D341Med (cell line): Measurements from ENCODE around the gene PIK3R5.
"Not testable (repeated sequence)": the region's sequence is repeated elsewhere in the genome, so short reads cannot be mapped to it uniquely, and the experiment has no call there.

ENCODE experiments used
- DNase-seq: peaks from one replicate; pipeline ENCODE4 v3.0.0; 2012; ENCODE audit warnings: low spot score

The PIK3R5 gene

DNA sequence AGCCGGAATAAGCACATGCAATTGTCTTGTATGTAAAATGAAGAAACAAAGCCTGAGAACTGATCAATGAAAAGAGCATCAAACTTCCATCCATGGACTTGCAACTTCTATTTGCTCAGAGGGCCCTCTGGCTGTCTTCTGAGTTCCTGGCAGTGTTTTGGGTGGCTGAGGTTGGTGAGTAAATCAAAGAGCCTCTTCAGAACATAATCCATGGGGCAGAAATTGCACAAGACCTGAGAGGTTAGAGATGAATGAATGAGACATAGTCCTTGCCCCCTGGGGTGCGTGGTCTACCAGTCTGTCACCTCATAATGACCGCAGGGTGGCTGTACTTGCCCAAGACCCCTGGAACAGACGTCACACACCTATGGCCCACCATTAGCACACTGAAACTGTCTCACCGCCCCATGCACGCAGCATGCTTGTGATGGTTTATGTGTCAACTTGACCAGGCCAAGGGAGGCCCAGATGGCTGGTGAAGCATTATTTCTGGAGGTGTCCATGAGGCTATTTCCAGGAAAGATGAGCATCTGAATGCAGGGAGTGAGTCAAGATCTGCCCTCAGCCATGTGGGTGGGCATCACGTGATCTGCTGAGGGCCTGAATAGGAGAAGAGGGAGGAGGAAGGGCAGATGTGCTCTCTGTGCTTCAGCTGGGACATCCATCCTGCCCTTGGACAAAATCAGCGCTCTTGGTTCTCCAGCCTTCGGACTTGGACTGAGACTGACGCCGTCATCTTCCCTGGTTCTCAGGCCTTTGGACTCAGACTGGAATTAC, 106.3 kb downstream of the PIK3R5 start:
- no peak for DNase-seq

DNA sequence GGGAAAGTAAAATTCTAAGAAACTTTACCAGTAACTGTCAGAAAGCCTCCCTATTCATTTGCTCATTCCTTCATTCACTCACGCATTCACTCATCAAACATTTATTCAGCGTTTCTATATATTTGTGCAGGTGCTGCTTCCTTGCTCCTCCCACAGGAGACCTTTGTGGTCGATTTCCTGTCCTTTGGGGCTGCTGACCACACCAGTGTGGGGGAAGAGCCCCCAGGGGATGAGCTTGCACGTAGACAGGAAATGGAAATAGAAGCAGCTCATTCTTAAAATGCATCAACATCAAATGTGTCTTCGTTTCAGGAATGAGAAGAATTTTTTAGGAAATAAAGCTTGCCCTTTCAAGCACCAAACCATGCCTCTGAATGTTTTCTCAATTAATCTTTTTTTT, 107.6 kb downstream of the PIK3R5 start:
- no peak for DNase-seq

DNA sequence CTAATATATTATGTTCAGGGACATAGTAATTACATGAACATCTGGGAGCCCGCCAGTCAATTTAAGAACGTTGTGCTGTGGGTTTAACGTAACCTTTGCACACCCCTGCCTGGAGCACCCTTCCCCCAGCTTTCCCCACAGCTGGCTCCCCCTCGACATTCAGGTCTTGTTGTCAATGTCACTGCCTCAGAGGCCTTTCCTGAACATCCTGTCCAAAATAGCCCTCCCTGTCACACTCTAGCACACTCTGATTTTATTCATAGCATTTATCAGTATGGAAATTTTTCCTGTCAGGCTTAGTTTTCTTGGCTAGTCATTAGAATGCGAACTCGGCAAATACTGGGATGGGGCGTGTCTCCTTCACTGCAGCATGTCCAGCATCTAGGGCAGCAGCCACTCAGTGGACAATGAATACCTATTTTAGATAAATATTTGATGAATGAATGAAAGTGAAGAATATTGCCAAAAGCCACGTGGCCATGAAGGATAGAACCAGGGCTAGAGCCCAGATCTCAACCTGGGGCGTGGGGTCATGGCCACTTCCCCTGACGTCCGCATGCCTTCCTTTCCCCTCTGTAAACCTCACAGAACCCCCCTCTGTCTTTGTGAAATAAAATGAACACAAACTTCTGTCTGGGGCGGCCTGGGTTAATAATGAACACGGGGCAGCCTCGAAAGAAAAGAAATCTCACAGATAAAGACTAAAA, 108.5 kb downstream of the PIK3R5 start:
- DNase-seq = no peak

DNA sequence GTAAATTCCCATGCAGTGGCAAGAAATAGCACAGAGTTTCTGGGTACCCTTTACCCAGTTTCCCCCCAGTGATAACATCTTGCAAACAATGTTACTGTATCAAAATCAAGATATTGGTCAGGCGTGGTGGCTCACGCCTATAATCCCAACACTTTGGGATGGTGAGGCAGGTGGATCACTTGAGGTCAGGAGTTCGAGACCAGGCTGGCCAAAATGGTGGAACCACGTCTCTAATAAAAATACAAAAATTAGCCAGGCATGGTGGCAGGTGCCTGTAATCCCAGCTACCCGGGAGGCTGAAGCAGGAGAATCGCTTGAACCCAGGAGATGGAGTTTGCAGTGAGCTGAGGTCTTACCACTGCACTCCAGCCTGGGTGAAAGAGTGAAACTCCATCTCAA, 109.3 kb downstream of the PIK3R5 start:
- DNase-seq = not testable (repeated sequence)

DNA sequence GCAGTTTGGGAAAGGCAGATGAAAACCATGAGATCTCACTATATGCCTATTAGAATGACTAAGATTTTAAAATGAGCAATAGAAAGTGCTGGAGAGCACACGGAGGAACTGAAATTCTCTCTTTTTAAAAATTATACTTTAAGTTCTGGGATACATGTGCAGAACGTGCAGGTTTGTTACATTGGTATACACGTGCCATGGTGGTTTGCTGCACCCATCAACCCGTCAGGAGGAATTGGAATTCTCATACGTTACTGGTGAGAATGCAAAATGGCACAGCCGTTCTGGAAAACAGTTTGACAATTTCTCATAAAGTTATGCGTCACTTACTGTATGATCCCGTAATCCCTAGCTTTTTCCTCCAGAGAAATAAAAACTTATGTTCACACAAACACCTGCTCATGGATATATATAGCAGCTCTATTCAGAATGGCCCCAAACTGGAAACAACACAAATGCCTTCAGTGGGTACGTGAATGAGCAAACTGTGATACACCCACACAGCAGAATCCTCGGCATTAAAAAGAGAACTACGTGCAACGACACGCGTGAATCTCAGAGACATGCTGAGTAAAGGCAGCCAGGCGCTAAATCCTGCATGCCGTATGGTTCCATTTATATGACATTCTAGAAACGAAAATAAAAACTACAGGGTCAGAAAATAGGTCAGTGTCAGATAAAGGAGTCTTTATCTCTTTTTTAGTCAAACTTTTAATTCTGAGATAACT, 109.9 kb downstream of the PIK3R5 start:
- DNase-seq = no peak

DNA sequence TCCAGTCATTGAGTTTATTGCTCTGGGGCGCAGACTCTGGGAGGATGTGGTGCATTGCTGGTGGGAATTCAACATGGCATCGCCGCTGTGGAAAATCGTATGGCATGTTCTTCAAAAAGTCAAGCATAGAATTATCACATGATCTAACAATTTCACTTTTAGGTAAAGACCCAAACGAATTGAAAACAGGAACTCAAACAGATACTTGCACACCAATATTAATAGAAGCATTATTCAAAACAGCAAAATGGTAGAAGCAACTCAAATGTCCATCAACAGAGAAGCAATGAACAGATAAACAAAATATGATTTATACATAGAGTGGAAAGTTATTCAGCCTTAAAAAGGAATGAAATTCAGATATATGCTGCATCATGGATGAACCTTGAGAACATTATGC, 113.9 kb downstream of the PIK3R5 start:
- DNase-seq = no peak

DNA sequence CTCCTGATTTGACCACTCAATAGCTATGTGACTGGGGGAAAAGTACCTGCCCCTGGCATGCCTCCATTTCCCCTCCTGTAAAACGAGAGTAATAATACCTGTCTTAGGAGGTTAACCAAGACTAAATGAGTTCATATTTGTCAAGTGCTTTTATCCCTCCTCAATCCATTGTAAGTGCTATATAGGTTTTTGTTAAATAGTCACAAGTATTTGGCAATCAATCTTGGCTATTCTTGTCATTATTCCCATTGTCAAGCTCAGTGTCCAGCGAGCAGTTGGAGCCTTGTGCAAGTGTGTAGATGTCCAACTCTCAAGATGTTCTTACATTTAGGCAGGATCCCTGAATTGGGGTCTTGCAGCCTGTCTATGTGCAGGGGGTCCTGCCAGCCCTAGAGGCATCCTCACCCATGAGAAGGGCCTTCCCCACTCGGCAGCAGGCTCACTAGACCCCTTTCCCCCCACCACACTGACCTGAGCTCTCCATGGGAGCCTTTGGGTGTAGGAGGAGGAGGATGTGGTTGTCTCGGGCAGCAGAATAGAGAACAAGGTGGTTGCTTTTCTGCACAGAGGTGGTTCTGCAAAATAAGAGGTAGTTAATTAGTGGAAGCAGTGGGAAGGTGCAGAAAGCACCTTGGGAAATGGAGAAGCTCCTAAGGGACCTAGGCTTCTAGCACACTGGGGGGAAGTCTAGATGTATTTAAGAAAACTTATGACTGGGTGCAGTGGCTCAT, 116.0 kb downstream of the PIK3R5 start:
- no peak for DNase-seq

DNA sequence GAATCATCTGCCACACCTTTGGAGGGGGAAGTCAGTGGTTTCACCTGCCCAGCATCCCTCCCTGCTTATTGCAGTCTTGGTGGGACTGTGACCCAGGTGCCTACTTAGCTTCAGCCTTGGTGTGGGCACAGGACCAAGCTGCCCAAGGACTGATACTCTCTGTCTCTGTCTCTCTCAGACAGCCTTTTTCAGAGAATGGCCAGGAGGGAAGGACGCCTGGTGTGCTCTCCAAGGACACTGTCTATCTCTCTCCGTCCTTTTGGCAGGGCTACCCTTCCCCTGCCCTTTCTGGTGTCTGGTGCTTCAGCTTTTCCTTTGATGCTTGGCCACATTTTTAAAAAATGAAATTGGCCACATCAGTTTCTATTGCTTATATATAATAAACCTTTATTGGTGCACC, 117.6 kb downstream of the PIK3R5 start:
- DNase-seq = no peak

DNA sequence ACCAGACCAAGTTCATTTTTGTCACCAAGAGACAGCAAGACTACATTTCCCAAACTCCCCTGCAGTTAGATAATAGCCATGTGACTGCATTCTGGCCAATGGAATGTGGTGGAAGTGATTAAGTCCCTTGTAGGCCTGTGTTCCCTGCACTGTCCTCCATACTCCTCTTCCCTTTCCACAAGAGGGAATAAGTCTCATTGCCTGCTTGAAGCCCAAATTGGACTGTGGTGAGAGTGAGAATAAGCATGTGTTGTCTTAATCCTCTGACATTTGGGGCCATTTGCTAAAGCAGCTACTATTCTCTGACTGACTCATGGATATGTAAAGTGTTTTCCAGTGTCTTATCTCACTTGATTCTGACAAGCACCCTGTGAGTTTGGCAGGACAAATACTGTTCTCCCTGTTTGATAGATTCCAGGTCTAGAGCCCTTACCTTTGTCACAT, 118.7 kb downstream of the PIK3R5 start:
- no peak for DNase-seq

DNA sequence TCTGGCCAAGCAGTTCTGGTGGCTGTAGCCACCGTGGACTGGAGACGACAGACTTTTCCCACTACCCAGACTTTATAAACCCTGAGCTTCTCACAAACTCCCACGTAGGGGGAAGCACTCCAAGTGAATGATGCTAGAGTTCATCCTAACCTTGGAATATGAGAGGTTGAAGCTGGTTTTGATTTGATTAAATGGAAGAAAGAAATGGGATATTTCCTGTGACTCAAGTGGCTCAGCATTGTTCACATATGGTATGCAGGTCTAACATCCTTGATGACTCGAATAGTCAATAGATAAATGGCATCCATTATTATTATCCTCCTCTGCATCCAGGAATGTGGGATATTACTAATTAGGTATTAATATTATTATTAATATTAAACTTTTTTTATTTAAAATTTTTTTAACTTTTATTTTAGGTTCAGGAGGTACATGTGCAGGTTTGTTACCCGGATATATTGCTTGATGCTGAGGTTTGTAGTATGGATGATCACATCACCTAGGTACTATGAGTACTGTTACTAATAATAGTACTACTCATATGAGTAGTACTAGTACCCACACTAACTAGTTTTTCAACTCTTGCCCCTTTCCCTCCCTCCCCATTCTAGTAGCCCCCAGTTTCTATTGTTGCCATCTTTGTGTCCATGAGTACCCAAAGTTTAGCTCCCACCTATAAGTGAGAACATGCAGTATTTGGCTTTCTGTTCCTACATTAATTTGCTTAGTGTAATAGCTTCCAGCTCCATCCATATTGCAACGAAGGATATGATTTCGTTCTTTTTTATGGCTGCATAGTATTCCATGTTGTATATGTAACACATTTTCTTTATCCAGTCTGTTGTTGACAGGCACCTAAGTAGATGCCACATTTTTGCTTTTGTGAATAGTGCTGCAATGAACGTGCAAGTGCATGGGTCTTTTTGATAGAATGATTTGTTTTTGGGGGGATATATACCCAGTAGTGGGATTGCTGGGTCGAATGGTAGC, 121.0 kb downstream of the PIK3R5 start:
- no peak for DNase-seq

DNA sequence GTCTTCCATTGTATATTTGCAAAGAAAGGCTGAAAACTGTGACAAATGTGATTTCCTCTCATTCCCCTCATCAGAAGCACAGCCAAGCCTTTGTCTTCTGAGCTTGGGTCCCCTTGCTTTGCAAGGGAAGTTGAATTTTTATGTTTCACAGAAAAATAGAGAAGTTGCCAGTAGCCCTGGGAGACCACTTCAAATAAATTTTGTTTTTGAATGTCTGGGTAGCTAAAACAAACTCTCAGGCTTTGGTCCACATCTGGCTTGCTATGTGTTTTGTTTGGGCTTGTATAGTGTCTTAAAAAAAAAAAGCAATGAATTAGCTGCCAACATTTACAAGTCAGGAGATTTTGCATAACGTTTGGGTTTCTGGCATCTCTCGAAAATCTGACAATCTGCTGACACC, 122.2 kb downstream of the PIK3R5 start:
- DNase-seq = no peak

DNA sequence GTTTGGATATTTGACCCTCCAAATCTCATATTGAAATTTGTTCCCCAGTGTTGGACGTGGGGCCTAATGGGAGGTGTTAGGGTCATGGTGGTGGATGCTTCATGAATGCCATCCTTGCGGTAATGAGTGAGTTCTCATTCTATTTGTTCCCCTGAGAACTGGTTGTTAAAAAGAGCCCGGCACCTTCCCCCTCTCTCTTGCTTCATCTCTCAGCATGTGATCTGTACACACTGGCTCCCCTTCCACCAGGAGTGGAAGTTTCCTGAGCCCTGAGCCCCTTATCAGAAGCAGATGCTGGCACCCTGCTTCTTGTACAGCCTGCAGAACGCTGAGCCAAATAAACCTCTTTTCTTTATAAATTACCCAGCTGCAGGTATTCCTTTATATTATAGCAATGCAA, 123.7 kb downstream of the PIK3R5 start:
- DNase-seq = no peak

DNA sequence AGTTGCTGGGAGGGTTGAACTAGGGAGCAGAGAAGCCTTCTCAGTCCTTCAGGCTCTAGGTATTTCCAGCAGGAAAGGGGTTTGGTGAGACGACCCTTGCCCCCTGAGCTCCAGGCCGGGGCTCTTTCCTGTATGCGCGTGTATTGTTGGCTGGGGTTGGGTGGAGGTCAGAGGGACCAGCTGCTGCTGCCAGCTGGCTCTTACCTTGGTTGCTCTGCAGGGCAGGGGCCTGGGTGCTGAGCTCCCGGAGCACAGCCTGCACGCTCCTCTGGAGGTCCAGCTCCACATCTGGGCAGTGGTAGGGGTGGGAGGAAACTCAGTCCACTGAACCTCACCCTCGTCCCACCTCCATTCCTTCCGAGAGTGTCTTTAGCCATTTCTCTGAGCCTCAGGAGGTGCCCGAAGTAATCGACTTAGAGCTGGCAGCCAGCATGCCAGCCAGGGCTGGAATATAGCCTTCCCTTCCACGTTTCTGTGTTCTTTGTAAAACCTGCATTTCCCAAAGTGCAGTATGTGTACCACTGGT, 126.0 kb downstream of the PIK3R5 start:
- no peak for DNase-seq

DNA sequence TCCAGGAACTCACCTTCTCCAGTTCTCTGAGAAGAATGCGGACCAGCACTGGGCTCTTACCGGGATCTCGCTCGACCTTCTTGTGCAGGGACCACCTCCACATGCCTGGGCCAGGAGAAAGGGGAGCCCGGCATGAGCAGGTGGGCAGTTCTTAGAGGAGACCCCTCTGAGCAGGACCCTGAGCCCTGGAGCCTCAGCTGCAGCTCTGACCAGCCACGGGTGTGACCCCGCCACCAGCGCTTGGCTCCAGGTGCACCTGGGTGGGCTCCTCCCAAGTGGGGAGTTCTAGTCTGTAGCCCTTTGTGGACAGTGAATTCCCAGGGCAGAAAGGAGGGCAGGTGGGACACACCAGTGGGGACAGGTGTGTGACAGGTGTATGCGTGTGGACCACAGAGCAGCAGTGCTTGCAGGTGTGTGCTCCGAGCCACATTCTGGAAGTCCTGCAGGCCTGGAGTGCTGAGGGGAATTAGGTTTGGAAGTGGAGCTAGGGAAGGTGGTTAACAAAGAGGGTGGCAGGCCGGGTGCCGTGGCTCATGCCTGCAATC, 126.9 kb downstream of the PIK3R5 start:
- DNase-seq = no peak

DNA sequence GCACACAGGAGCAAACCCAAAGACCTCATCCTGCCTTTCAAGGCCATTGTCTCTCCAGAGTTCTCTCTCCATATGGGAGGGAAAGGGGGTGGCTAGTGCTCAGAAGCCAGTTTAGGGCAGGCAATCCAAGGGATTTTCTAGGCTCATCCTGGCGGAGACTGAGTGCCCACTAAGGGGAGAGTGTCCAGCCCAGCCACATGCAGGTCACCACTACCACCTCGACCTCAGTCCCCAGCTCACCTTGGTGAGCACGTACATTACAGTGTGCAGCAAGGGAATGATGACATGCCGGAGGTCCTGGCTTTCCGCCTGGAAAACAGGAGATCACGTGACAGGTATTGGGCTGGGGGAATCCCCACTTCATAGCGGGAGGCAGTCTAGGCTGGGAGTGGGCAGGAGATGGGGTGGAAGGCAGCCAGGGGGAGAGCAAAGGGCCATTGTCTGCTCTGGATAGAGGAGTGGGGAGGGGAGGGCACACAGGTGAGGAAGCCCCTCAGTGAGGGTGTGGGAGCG, 127.9 kb downstream of the PIK3R5 start:
- DNase-seq = no peak

DNA sequence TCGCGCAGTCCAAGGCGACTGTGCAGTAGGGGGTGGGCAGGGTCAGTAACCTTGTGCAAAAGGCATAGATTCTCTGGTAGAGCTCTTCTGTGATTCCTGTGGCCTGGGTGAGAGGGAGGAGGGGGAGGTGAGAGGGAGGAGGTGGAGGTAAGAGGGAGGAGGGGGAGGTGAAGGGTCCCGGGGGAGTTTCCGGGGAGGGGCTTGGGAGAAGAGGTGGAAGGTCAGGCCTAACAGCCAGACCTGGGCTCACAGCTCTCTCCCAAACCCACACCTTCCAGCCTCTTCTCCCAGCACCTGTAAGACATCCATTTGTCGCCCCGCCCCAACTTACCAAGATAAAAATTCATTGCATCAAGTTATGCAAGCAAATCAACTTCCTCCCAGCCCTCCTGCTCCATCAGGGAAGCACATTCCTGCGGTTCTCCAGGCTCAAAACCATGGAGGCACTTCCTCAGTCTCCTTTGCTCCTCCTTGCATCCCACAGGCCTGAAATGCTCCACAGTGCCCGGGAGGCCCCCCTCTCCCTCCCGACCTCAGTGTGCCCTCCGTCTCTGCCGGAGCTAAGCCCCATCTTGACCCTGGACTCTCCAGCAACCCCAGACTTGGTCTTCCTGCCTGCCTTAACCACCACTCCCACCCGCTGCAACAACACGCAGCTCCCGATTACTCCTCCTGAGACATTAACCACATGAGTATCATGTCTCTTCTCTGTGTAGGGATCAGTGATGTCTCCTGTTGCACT, 128.5 kb downstream of the PIK3R5 start:
- DNase-seq = no peak

DNA sequence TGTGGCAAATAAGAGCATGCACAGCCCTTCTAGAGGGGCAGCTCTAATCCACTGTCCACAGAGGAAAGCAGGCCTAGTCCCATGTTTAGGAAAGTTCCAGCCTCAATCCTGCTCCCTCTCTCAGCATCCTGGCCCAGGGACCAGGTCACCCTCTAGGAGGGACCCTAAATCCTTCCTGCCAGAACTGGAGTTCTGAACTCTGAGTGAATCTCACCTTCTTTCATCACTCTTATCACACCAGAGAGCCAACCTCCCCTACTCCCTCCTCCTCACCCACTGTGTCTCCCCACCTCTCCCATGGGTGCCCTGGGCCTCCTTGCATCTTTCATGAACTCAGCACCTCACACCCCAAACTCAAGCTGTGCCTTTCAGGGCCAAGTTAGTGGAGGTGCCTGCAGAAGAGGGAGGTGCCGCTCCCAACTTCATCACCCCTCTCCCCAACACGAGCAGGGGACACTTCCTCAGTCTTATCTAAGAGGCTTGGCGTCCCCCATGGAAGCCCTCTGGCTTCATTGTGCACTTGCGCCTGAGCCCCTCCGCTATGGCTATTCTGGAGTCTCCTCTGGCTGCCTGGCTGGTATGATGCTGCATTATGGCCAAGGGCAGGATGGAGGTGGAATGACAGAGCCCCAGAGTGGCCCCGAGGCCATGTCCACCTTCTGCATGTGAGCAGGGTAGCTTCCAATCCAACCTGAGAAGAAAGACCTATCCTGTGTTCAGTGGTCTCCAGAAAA, 129.7 kb downstream of the PIK3R5 start:
- DNase-seq = no peak

DNA sequence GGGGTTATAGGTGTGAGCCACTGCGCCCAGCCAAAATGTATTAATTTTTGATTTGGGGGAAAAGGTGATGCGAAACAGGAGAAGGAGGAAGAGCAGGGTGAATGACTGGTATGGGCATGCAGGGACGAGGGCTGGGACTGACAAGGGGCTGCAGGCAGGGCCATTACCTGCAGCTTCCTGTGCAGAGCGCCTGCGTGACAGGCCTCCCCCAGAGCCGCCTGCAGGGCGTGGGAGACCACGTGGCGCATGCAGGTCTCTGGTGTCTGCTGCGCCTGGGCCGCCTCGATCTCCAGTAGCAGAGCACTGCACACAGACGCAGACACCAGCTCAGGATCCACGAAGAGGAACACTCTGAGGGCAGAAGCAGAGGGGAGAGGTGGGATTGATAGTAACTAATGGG, 130.4 kb downstream of the PIK3R5 start:
- DNase-seq = no peak
